Measurements from ENCODE around the gene EXOSC7.
"Not testable (repeated sequence)": the region's sequence is repeated elsewhere in the genome, so short reads cannot be mapped to it uniquely, and the experiment has no call there.

Gene EXOSC7

GRCh38 chr3:44962621-44963393 lies 13.2 kb upstream of the EXOSC7 start:
- no peak for DNase-seq (ENCODE audit: low read depth)

- no peak for DNase-seq (ENCODE audit: low read depth)
Observed at GRCh38 chr3:44963571-44964325, 12.3 kb upstream of the EXOSC7 start.

- DNase-seq (ENCODE audit: low read depth) = no peak
Observed at GRCh38 chr3:44965165-44965564, 10.9 kb upstream of the EXOSC7 start.

GRCh38 chr3:44966795-44967278 lies 9.2 kb upstream of the EXOSC7 start:
- no peak for DNase-seq (ENCODE audit: low read depth)

- no peak for DNase-seq (ENCODE audit: low read depth)
Observed at GRCh38 chr3:44968447-44968858, 7.6 kb upstream of the EXOSC7 start.

- no peak for DNase-seq (ENCODE audit: low read depth)
Observed at GRCh38 chr3:44969154-44969827, 6.8 kb upstream of the EXOSC7 start.

- DNase-seq (ENCODE audit: low read depth) = no peak
Observed at GRCh38 chr3:44969828-44970179, 6.2 kb upstream of the EXOSC7 start.

- DNase-seq (ENCODE audit: low read depth) = no peak
Observed at GRCh38 chr3:44970926-44971490, 5.0 kb upstream of the EXOSC7 start.

GRCh38 chr3:44974416-44974815 lies 1.6 kb upstream of the EXOSC7 start:
- no peak for DNase-seq (ENCODE audit: low read depth)

GRCh38 chr3:44981220-44981619 lies 5.2 kb downstream of the EXOSC7 start:
- no peak for DNase-seq (ENCODE audit: low read depth)

- DNase-seq (ENCODE audit: low read depth) = no peak
Observed at GRCh38 chr3:44981751-44982150, 5.7 kb downstream of the EXOSC7 start.

- no peak for DNase-seq (ENCODE audit: low read depth)
Observed at GRCh38 chr3:44982817-44983216, 6.8 kb downstream of the EXOSC7 start.

- no peak for DNase-seq (ENCODE audit: low read depth)
Observed at GRCh38 chr3:44983484-44983941, 7.5 kb downstream of the EXOSC7 start.

- DNase-seq (ENCODE audit: low read depth) = no peak
Observed at GRCh38 chr3:44984335-44984734, 8.3 kb downstream of the EXOSC7 start.

- not testable (repeated sequence) for DNase-seq (ENCODE audit: low read depth)
Observed at GRCh38 chr3:44986330-44986729, 10.3 kb downstream of the EXOSC7 start.

GRCh38 chr3:44987332-44987731 lies 11.3 kb downstream of the EXOSC7 start:
- no peak for DNase-seq (ENCODE audit: low read depth)

GRCh38 chr3:44988073-44988472 lies 12.0 kb downstream of the EXOSC7 start:
- no peak for DNase-seq (ENCODE audit: low read depth)

GRCh38 chr3:44989141-44989540 lies 13.1 kb downstream of the EXOSC7 start:
- no peak for DNase-seq (ENCODE audit: low read depth)

GRCh38 chr3:44989636-44990373 lies 13.8 kb downstream of the EXOSC7 start:
- no peak for DNase-seq (ENCODE audit: low read depth)

GRCh38 chr3:44991326-44991725 lies 15.3 kb downstream of the EXOSC7 start:
- no peak for DNase-seq (ENCODE audit: low read depth)
